Stimulated activated CD4-positive, alpha-beta T cell treated with anti-CD3 and anti-CD28 coated beads, TNF-alpha, amount 100 ng/mL, for 1 hour (primary cell): ENCODE results near the gene AAR2.

ENCODE experiments used
- DNase-seq, 3 donors: peaks; one replicate each; pipeline ENCODE4 v3.0.0-alpha.2; 2020; ENCODE audit warnings: low read depth in 3 of 3, low spot score in 1 of 3

AAR2 gene

GRCh38 chr20:36259177-36260061 lies 23.1 kb downstream of the AAR2 start:
- no peak for DNase-seq

DNA sequence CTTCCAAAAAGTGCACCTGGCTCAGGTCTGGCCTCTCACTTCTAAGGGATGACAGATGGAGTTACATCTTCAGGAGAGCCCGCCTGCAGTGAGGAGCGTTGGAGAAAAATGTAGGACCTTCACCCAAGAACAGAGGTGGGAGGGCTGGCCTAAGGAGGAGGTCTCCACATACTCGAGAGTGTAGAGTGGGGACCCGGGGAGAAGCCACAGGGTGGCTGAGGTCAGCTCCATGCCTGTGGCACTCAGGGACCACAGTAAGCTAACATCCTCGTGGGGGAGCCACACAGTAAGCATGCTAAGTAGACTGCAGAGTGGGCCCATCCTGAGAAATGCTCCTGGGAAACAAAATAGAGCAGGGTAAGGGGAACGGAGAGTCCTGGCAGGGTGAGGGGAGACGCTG lies 24.0 kb downstream of the AAR2 start:
- DNase-seq, result no peak

DNA sequence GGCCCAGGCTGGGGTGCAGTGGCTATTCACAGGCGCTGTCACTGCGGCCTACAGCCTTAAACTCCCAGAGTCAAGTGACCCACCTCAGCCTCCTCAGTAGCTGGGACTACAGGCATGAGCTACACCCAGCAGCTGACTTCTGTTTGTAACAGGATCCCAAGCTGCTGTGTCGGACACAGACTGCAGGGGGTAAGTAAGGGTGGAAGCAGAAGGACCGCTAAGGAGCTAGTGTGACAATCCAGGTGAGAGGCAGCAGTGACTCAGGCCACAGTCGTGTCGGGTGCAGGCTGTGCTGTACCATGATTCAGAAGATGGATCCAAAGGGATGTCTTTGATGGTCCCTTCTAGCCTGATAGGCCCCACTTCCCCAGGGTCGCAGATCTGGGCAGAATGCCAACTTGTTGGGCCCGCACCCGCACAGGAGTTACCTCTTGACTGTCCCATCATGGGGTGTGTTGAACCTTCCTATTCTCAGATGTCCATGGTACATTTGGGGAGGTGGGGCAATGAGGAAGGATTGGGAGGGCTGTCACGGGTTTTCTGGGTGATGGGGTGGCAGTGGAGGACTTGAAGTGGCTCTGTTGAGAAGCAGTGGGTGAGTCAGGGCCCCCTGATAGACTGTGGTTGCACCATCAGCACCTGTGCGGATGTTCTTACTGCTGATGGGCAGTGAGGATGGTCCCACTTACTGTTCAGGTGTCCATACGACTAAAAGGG lies 25.3 kb downstream of the AAR2 start:
- DNase-seq, result no peak

- no peak for DNase-seq
Observed at GRCh38 chr20:36262440-36262839, 26.2 kb downstream of the AAR2 start.

- no peak for DNase-seq
Observed at GRCh38 chr20:36264426-36265246, 28.4 kb downstream of the AAR2 start.

DNA sequence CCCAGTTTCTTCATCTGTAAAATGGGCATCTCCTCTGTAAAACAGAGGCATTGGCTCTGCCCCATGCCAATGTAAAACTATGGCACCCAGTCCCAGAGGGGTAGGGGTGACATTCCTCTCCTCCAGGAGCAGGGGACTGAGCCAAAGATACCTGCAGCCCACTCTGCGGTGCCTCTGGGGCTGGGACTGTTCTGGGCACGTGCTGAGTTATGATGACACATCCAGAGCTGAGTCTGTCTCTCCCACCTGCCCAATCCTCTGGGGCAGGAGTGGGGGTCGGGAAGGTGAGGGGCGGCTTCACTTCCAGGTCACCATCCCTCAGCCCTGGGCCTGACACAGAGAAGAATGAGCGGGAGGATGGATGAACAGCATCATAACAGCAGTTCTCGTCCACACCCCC lies 29.9 kb downstream of the AAR2 start:
- no peak for DNase-seq

- no peak for DNase-seq
Observed at GRCh38 chr20:36267605-36268381, 31.5 kb downstream of the AAR2 start.

DNA sequence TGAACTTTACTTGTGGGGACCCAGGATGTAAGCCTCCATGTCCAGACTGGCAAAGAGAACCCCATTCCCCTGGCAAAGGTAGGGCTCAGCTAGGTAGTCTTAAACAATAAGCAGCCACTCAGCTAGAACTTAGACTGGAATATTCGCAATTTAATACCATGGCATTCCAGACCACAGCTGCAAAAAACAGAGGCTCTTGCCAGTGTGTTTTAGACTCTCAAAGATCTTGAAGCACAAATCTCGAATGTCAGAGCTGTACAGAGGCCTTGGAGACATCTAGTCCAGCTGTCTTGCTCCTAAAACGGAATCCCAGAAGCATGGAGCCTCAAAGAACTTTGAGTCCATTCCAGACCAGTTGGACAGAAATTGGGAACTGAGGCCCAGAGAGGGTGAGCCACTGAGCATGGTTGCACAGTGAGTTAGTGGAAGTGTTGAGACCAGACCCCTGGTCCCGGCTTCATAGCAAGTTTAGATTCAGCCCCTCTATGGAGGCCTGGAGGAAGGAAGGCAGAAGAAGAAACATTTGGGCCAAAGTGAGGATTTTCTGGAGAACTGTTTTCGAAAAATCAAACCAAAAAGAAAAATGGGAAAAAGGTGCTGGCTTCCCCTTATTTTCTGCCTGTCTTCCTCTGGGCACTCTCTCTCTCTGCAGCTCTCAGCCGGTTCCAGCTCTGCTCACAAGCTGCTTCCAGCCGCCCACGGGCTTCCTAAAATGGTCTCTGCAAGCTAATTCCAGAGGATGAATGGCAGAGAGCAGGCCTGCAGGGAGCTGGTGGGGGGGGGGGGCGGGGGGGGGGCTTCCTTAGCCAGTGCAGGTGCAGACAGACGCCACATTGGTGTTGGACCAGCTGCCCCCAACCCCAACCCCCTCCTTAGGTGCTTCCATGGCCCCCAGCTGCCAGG lies 32.4 kb downstream of the AAR2 start:
- DNase-seq, result no peak

DNA sequence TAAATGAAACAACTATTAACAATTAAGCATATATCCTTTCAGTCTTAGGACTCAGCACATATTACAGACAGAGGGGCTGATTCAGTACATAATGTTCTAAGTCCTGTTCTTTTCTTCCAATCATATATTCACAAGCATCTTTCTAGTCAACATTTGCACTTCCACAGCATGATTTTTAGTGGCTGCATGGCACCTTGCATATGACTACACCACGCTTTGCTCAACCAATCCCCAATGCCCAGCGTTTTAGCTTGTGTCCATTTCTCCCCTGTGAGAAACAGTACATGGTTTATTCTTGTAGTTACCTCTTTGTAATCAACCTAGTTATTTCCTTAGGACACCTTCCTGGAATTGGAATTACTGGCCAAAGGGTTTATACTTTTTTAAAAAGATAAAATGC lies 33.2 kb downstream of the AAR2 start:
- DNase-seq, result no peak

DNA sequence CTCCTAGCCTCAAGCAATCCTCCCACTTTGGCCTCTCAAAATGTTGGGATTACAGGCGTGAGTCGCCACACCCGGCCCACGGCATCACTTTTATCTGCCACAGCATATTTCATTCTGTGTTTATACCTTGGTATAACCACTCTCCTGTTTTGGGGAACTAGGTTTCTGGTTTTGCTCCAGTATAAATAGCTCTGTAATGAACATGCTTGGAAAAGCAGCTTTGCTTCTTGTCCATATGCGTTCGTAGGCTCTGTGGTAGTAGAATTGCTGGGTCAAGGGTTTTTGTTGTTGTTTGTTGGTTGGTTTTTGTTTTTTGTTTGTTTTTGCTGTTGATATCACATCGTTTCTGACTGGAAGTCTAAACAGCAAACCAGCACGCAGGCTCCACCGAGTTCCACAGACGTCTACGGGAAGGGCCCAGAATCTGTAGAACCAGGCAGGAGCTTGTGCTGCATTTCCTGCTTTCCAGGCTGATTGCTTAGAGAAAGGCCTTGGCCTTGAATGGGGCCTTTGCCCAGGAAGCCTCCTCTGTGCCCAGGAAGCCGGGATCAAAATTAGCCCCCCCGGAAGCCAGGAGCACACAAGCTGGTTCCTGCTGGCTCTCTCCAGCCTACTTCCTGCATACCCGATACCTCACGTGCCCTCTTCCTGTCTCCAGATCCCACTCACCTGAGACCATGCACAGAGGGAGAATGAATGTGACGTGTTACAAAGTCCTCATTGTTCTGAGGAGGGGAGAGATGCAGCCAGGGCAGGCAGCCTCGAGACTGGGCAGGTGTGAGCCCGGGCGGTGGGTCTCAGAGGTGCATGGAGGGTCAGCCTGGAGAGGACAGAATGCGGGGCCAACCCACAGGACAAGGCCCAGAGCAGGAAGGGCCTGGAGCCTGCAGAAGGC lies 34.7 kb downstream of the AAR2 start:
- no peak for DNase-seq

DNA sequence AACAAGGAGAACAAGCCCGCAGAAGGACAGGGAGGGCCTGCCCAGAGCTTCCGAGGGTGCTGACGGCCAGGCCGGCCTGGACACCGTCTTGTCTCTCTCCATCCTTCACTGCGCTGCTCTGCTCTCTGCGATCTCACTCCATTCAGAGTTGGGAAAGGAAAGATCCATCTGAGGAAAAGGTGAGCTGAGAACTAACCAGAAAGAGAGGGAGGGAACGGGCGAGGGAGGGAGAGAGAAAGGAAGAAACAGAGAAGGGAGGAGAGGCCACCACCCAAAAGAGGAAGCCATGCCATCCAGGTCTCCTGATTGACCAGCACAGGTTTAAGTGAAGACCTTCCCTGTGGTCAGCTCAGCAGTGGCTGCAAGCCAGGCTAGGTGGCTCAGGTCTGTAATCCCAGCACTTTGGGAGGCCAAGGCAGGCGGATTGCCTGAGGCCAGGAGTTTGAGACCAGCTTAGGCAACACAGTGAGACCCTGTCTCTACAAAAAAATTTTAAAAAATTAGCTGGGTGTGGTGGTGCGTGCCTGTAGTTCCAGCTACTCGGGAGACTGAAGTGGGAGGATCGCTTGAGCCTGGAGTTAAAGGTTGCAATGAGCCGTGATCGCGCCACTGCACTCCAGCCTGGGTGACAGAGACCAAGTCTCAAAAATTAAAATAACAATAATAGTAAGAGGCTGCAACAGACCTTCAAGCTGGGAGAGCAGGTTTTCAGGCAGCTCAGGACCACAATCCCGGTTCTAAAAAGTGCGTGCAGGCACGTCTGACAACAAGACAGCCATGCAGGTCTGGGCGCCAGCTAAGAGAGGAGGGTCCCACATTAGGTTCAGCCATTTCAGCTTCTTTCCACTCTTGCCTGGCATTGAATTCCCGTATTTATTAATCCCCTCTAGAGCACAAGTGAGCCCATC lies 35.6 kb downstream of the AAR2 start:
- DNase-seq, result no peak

GRCh38 chr20:36272547-36273220 lies 36.4 kb downstream of the AAR2 start:
- DNase-seq, result no peak

GRCh38 chr20:36273414-36274180 lies 37.3 kb downstream of the AAR2 start:
- DNase-seq, result no peak

- DNase-seq, result no peak
Observed at GRCh38 chr20:36274181-36274841, 38.0 kb downstream of the AAR2 start.

DNA sequence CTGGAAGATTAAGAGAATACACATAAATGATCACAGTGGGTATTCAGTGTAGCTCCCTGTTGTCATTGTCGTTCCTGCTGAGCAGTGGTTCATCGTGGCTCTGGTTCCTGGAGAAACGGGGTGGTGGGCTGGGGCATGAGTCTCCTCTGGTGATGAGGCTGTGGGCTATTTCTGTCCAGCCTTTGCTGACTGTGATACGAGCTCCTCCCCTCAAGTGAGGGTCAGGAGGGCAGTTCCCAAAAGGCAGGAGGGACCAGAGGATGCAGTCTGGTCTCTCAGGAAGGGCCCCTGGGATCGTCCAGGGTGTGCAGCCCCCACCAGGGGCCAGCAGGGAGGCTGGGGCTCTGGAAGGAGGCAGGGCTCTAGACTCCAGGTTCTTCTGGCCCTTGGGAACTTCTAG lies 38.7 kb downstream of the AAR2 start:
- DNase-seq, result no peak
